ENCODE data around the gene MYL9.

The MYL9 gene

GRCh38 chr20:36541227-36541767, at the start of gene MYL9:
MYL9 (plus strand) TSS chr20:36541519; CDS start chr20:36544885, 3,366 bp downstream.
- Histone ChIP-seq H3K9ac (ENCODE audit: low read depth, low read length) (peak within 1 kb of the TSS; percentile 82), H3K4me1 (ENCODE audit: insufficient read depth, low read length) (peaks cover 18% of the 10 kb centered on the region), H3K36me3 (ENCODE audit: insufficient read depth, low read length) (no peaks in the 10 kb centered on the region), H3K9me3 (ENCODE audit: control insufficient read depth, insufficient read depth, low read length) (no peaks in the 10 kb centered on the region)

- H3K9ac ChIP-seq (ENCODE audit: low read depth, low read length) = no peak overlapping the region
- H3K9me3 ChIP-seq (ENCODE audit: control insufficient read depth, insufficient read depth, low read length) = no peaks in the 10 kb centered on the region
- no peaks in the 10 kb centered on the region for H3K36me3 ChIP-seq (ENCODE audit: insufficient read depth, low read length)
- peaks cover 17% of the 10 kb centered on the region for H3K4me1 ChIP-seq (ENCODE audit: insufficient read depth, low read length)
Measured at GRCh38 chr20:36491901-36492617, 49.3 kb upstream of the MYL9 start.

GRCh38 chr20:36493051-36493800, 48.1 kb upstream of the MYL9 start:
- H3K36me3 ChIP-seq (ENCODE audit: insufficient read depth, low read length) = no peaks in the 10 kb centered on the region; the same call in none of the 2 replicates
- H3K4me1 ChIP-seq (ENCODE audit: insufficient read depth, low read length) = peaks cover 17% of the 10 kb centered on the region
- H3K9ac ChIP-seq (ENCODE audit: low read depth, low read length) = no peak overlapping the region
- H3K9me3 ChIP-seq (ENCODE audit: control insufficient read depth, insufficient read depth, low read length) = no peaks in the 10 kb centered on the region

- H3K36me3 ChIP-seq (ENCODE audit: insufficient read depth, low read length) = peaks cover 4% of the 10 kb centered on the region
- peaks cover 17% of the 10 kb centered on the region for H3K4me1 ChIP-seq (ENCODE audit: insufficient read depth, low read length)
- no peak overlapping the region for H3K9ac ChIP-seq (ENCODE audit: low read depth, low read length)
Measured at GRCh38 chr20:36493801-36494114, 47.6 kb upstream of the MYL9 start.

GRCh38 chr20:36496707-36497669, 44.3 kb upstream of the MYL9 start:
- H3K9ac ChIP-seq (ENCODE audit: low read depth, low read length) = no peak overlapping the region
- H3K4me1 ChIP-seq (ENCODE audit: insufficient read depth, low read length) = peaks cover 8% of the 10 kb centered on the region
- peaks cover 11% of the 10 kb centered on the region for H3K36me3 ChIP-seq (ENCODE audit: insufficient read depth, low read length)
- no peaks in the 10 kb centered on the region for H3K9me3 ChIP-seq (ENCODE audit: control insufficient read depth, insufficient read depth, low read length)

More at GRCh38 chr20:36493801-36494114, 47.6 kb upstream of the MYL9 start:
- no peaks in the 10 kb centered on the region for H3K9me3 ChIP-seq (ENCODE audit: control insufficient read depth, insufficient read depth, low read length)

- H3K4me1 ChIP-seq (ENCODE audit: insufficient read depth, low read length) = no peaks in the 10 kb centered on the region; the same call in 1 of the 2 replicates
- peaks cover 11% of the 10 kb centered on the region for H3K36me3 ChIP-seq (ENCODE audit: insufficient read depth, low read length)
- no peaks in the 10 kb centered on the region for H3K9me3 ChIP-seq (ENCODE audit: control insufficient read depth, insufficient read depth, low read length)
- no peak overlapping the region for H3K9ac ChIP-seq (ENCODE audit: low read depth, low read length)
Measured at GRCh38 chr20:36497856-36498255, 43.5 kb upstream of the MYL9 start.

- no peak overlapping the region for H3K9ac ChIP-seq (ENCODE audit: low read depth, low read length)
Measured at GRCh38 chr20:36498386-36499179, 42.7 kb upstream of the MYL9 start.

GRCh38 chr20:36499211-36499610, 42.1 kb upstream of the MYL9 start:
- Histone ChIP-seq H3K9ac (ENCODE audit: low read depth, low read length) (no peak overlapping the region), H3K36me3 (ENCODE audit: insufficient read depth, low read length) (peaks cover 11% of the 10 kb centered on the region), H3K4me1 (ENCODE audit: insufficient read depth, low read length) (no peaks in the 10 kb centered on the region; the same call in 1 of the 2 replicates), H3K9me3 (ENCODE audit: control insufficient read depth, insufficient read depth, low read length) (no peaks in the 10 kb centered on the region)

More at GRCh38 chr20:36498386-36499179, 42.7 kb upstream of the MYL9 start:
- H3K4me1 ChIP-seq (ENCODE audit: insufficient read depth, low read length) = no peaks in the 10 kb centered on the region; the same call in 1 of the 2 replicates
- H3K9me3 ChIP-seq (ENCODE audit: control insufficient read depth, insufficient read depth, low read length) = no peaks in the 10 kb centered on the region
- peaks cover 11% of the 10 kb centered on the region for H3K36me3 ChIP-seq (ENCODE audit: insufficient read depth, low read length)

- no peaks in the 10 kb centered on the region; the same call in 1 of the 2 replicates for H3K4me1 ChIP-seq (ENCODE audit: insufficient read depth, low read length)
- H3K9me3 ChIP-seq (ENCODE audit: control insufficient read depth, insufficient read depth, low read length) = no peaks in the 10 kb centered on the region
- no peak overlapping the region for H3K9ac ChIP-seq (ENCODE audit: low read depth, low read length)
- H3K36me3 ChIP-seq (ENCODE audit: insufficient read depth, low read length) = peaks cover 11% of the 10 kb centered on the region
Measured at GRCh38 chr20:36499723-36500501, 41.4 kb upstream of the MYL9 start.

- Histone ChIP-seq H3K9ac (ENCODE audit: low read depth, low read length) (no peak overlapping the region), H3K9me3 (ENCODE audit: control insufficient read depth, insufficient read depth, low read length) (no peaks in the 10 kb centered on the region), H3K36me3 (ENCODE audit: insufficient read depth, low read length) (peaks cover 11% of the 10 kb centered on the region), H3K4me1 (ENCODE audit: insufficient read depth, low read length) (no peaks in the 10 kb centered on the region; the same call in 1 of the 2 replicates)
Measured at GRCh38 chr20:36501367-36502006, 39.8 kb upstream of the MYL9 start.

- Histone ChIP-seq H3K9ac (ENCODE audit: low read depth, low read length) (no peak overlapping the region), H3K36me3 (ENCODE audit: insufficient read depth, low read length) (peaks cover 7% of the 10 kb centered on the region), H3K9me3 (ENCODE audit: control insufficient read depth, insufficient read depth, low read length) (no peaks in the 10 kb centered on the region), H3K4me1 (ENCODE audit: insufficient read depth, low read length) (no peaks in the 10 kb centered on the region)
Measured at GRCh38 chr20:36504295-36504694, 37.0 kb upstream of the MYL9 start.

- H3K9me3 ChIP-seq (ENCODE audit: control insufficient read depth, insufficient read depth, low read length) = no peaks in the 10 kb centered on the region
- no peak overlapping the region for H3K9ac ChIP-seq (ENCODE audit: low read depth, low read length)
- no peaks in the 10 kb centered on the region; the same call in none of the 2 replicates for H3K36me3 ChIP-seq (ENCODE audit: insufficient read depth, low read length)
- H3K4me1 ChIP-seq (ENCODE audit: insufficient read depth, low read length) = no peaks in the 10 kb centered on the region
Measured at GRCh38 chr20:36506253-36506652, 35.1 kb upstream of the MYL9 start.
